HG02588 (cell line): ENCODE data around the gene NOMO2.
"Not testable (repeated sequence)": the region's sequence is repeated elsewhere in the genome, so short reads cannot be mapped to it uniquely, and the experiment has no call there.

Experiments
- ATAC-seq: cut with Tn5 transposase; IDR thresholded peaks from one replicate; pipeline ENCODE4 v1.9.1; 2021; ENCODE audit warnings: mild to moderate bottlenecking, moderate library complexity; ENCODE audit not compliant: unreplicated experiment

Gene NOMO2

DNA sequence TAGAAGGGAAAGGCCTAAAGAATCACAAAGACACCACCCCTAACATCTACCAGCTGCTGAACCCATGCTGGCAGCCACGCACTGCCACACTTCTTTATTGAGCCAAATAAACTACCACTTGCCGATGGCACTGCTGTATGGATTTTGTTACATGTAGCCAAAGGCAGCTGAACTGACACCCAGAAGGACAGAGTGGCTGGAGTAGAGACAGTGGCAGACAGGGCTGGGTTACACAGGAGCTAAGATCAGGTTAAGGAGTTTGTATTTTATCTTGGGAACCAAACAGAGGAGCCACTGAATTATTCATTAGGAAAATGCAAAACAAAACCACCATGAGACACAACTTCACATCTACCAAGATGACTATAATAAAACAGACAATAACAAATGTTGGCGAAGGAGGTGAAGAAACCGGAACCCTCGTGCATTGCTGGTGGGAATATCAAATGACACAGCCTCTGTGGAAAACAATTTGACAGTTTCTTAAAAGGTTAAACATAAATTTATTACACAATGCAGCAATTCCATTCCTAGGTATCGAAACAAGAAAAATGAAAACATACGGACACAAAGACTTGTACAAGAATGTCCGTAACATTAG is 35.9 kb downstream of the NOMO2 start:
- not testable (repeated sequence) for ATAC-seq

DNA sequence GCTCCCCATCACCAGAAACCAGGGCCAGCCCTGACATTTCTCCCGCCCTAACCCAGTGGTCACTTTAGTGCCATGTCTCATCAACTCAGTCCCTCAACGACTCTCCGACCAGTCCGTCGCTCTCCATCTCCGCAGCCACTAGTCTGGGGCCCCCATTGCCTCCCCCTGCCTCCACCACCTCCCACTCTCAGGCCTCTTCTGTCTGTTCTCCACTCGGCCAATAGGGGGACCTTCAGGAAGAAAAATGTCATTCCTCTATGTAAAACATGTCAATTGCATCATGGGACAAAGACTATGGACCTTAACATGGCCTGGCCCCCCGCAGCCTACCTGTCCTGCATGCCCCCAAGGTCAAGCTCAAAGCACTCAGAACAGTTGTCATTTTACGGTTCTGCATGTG is 39.3 kb downstream of the NOMO2 start:
- not testable (repeated sequence) for ATAC-seq

DNA sequence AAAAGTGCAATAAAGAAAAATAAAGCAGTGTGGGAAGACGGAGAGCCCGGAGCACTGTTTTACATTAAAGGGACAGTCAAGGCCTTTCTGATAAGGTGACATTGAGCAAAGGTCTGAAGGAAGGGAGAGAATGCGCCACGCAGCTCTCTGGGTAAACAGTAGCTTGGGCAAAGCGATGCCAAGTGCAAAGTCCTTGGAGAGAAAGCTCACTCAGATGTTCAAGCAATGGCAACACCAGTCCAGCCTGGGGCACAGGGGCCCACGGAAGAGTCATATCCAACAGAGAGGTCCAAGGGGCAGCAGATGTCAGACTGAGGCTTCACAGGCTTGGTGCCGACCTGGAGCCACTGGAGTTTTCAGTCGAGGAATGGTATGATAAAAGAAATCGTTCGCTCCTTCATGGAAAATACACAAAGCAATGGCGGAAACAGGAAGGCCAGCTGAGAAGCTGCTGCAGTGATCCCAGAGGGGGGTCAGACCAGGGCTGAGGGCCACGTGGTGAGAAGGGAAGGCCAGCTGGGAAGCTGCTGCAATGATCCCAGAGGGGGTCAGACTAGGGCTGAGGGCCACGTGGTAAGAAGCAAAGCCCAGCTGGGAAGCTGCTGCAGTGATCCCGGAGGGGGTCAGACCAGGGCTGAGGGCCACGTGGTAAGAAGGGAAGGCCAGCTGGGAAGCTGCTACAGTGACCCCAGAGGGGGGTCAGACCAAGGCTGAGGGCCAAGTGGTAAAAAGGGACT is 40.3 kb downstream of the NOMO2 start:
- not testable (repeated sequence) for ATAC-seq

DNA sequence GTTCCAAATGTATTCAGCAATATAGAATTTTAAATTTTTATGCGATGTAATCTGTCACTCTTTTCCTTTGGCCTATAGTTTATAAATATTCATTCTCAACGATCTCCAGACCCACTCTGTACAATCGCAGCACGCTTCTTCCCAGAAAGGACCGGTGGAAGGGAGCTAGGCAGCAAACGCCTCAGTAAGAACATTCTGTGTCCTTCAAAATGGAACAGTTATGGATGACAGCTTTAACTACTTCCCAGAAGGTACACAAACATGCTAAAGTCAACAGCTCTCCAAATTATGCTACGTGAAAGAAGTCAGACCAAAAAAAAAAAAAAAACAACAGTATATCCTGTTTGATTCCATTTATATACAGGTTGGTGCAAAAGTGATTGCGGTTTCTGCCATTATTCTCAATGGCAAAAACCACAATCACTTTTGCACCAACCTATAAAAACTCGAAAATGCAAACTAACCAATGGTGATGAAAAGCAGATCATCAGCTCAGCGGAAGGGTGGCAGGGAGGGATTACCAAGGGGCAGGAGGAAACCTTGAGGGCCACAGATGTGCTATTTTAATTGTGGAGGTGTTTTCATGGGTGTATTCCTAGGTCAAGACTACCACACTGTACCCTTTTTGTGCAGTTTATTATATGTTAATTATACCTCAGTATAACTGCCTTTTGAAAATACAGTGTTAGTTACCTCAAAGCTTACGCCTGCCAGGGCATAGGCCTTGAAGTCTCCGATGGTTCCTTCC is 43.2 kb downstream of the NOMO2 start:
- ATAC-seq = not testable (repeated sequence)

DNA sequence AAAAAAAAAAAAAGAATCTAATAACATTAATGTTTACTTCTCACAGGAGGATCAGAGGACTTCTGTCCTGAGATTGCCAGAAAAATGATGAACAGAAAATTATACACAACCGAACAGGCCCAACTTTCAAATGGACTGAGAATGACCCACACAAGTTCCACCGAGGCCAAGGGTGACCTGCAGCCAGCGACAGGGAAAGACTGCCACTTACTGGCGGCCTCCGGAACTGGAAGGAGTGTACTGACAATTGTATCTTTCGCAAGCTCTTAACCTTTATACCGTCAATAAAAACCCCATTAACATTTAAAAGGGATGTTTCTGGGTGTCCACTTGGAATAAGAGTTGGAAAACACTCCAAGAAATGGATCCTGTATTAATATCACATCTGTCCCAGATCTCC is 63.5 kb downstream of the NOMO2 start:
- ATAC-seq = not testable (repeated sequence)

DNA sequence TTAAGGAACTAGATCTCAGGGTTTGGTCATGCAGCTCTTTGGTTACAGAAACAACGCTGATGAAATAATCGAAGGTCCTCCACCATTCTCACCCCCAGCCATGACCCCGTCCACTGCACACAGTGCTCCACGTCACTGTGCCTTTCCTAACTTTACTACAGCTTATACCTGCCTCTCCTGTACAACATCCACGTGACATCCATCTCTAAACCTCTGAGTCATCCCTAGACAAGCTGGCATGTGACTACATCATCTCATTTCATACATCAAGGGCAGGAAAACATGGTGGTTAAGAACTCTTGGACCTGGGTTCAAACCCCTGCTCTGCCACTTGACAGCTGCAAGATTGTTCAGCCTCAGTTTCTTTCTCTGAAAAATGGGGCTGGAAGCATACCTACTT is 64.9 kb downstream of the NOMO2 start:
- ATAC-seq = not testable (repeated sequence)

DNA sequence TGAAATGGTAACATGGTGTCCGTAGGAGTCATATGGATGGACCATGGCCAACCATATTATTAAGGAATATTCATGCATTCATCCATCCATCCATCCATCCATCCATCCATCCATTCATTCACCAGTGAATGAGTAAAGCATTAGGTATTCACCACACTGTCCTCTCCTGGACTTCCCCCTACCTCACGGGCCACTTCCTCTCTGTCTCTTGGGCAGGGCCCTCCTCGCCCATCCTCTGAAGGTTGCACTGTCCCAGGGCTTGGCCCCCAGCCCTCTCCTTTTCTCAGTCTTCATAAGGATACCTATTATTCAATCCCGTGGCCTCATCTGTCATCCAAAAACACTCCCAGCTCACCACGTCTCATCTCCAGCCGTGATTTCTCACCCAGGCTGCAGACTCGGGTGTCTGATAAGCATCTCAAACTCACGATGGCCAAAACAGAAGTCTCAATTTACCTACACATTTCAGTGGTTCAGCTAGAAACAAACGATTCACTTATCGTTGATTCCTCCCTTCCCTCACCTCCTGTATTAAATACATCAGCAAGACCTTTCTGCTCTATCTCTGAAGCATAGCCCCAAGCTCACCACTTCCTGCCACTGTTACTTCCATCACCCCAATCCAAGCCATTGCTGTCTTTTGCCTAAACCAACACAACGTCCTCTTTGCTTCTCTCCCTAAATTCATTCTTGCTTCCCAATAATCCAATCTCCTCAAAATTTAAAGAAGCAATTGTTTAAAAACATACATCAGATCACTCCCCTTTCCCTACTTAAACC is 69.6 kb downstream of the NOMO2 start:
- not testable (repeated sequence) for ATAC-seq

DNA sequence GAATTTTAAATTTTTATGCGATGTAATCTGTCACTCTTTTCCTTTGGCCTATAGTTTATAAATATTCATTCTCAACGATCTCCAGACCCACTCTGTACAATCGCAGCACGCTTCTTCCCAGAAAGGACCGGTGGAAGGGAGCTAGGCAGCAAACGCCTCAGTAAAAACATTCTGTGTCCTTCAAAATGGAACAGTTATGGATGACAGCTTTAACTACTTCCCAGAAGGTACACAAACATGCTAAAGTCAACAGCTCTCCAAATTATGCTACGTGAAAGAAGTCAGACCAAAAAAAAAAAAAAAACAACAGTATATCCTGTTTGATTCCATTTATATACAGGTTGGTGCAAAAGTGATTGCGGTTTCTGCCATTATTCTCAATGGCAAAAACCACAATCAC is 125.9 kb downstream of the NOMO2 start:
- not testable (repeated sequence) for ATAC-seq

DNA sequence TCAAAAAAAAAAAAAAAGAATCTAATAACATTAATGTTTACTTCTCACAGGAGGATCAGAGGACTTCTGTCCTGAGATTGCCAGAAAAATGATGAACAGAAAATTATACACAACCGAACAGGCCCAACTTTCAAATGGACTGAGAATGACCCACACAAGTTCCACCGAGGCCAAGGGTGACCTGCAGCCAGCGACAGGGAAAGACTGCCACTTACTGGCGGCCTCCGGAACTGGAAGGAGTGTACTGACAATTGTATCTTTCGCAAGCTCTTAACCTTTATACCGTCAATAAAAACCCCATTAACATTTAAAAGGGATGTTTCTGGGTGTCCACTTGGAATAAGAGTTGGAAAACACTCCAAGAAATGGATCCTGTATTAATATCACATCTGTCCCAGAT is 146.1 kb downstream of the NOMO2 start:
- not testable (repeated sequence) for ATAC-seq

DNA sequence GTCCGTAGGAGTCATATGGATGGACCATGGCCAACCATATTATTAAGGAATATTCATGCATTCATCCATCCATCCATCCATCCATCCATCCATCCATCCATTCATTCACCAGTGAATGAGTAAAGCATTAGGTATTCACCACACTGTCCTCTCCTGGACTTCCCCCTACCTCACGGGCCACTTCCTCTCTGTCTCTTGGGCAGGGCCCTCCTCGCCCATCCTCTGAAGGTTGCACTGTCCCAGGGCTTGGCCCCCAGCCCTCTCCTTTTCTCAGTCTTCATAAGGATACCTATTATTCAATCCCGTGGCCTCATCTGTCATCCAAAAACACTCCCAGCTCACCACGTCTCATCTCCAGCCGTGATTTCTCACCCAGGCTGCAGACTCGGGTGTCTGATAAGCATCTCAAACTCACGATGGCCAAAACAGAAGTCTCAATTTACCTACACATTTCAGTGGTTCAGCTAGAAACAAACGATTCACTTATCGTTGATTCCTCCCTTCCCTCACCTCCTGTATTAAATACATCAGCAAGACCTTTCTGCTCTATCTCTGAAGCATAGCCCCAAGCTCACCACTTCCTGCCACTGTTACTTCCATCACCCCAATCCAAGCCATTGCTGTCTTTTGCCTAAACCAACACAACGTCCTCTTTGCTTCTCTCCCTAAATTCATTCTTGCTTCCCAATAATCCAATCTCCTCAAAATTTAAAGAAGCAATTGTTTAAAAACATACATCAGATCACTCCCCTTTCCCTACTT is 152.2 kb downstream of the NOMO2 start:
- ATAC-seq = not testable (repeated sequence)

DNA sequence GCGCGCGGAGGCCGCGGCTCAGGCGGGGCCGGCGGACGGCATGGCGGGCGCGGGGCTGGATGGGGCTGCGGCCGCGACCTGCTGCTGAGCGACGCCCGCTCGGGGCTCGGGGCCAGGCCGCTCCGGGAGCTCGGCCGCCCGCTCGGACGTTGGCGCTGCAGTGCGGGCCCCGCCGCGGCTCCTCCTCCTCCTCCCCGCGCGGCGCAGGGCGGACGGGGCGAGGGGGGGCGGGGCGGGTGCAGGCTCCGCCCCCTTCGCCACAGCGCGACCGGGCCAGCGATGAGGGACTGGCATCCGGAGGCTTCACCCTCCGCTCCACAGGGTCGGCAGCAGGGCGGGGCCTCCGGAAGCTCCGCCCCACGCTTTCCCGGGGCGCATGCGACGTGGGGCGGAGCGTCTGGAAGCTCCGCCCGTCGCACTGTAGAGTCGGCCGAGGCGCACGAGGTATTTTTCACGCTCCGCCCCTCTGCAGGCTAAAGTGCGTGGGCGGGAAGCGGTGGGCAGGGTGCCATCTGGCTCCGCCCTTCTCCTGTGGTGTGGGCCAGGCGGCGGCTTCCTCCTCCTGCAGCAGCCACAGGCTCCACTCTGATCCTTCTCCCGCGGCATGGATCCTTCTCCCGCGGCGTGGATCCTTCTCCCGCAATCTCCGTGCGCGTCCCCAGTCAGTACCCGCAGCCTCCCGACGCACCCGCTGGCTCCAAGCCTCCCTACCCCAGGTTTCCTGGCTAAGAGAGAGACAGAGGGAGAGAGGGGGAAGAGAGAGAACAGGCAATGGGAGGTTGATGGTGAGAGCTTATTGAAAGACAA is 159.8 kb downstream of the NOMO2 start:
- not testable (repeated sequence) for ATAC-seq

DNA sequence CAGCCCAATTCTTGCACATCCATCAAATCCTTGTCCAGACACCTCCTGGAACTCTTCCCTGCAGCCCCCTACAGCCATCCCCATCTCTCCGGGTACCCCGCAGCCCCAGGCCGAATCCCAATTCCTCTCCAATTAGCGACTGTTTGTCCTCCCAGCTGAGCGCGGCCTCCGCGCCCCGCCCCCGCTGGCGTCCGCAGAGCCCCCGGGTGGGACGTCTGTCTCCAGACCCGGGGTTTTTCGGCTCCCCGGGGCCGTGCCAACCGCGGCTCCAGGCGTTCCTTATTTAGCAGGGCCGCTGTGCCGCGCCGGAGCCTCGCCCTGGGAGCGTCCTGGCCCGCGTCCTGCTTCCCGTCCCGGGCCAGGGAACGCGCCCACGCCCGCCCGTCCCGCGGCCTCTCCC is 160.7 kb downstream of the NOMO2 start:
- not testable (repeated sequence) for ATAC-seq

DNA sequence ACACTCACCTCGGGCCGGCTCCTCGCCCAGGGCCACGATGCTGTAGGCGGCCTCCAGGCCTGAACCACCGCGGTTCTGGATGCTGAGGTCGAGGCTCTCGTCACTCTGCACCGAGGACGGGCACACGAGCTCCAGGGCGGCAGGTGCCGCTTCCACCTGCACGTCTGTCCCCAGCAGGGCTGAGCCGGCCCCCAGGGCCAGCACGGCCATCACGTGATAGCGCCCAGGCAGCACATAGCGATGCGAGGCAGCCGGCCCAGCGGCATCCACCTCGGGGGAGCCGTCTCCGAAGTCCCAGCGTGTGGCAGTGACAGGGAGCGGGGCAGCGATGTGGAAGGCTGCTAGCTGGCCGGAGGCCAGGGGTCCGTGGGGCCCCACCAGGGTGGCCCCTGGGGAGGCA is 167.5 kb downstream of the NOMO2 start:
- not testable (repeated sequence) for ATAC-seq

DNA sequence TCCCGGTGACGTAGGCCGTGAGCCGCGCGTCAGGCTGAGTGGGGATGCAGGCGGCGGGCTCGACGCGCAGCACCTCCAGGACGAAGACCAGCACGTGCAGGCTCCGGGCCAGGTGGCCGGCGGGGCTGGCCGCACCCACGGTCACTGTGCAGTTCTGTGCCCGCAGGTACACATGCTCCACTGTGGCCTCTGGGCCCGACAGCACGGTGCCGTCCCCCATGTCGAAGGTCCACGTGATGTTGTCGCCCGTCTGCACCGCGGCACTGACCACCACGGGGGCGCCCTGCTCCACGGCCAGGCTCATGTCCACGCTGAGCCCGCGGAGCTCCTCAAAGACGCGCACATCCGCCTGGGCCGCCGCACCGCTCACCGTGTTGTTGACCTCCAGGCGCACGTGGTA is 174.1 kb downstream of the NOMO2 start:
- not testable (repeated sequence) for ATAC-seq

DNA sequence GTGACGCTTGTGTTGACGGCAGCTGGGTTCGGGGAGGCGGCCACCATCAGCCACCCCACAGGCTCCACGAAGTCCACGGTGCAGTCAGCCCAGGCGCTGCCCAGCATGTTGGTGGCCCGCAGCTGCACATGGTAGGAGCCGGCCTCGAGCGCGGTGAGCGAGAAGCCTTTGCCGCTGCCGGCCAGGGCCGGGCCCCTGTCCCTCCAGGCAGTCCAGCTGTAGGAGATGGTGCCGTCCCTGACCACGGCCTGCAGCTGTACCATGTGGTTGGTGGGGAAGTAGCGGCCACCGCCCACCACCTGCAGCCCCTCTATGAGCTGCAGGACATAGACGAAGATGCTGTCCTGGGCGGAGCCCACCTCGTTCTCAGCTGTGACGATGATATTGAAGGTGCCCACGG is 175.4 kb downstream of the NOMO2 start:
- not testable (repeated sequence) for ATAC-seq

DNA sequence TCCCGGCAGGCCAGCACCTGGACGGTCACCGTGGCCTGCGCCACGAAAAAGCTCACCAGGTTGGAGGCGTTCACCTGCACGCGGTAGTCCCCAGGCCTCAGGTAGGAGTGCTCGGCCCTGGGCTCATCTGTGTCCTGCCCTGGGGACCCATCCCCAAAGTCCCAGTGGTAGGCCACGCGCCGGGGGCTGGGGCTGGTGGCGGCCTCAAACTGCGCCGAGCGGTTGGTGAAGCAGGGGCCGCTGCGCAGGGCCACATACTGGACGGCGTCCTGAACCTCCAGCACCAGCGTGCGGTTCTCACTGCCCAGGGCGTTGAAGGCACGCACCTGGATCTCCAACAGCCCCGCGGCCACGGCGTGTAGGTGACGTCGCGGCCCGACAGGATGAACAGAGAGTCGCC is 176.6 kb downstream of the NOMO2 start:
- ATAC-seq = not testable (repeated sequence)

DNA sequence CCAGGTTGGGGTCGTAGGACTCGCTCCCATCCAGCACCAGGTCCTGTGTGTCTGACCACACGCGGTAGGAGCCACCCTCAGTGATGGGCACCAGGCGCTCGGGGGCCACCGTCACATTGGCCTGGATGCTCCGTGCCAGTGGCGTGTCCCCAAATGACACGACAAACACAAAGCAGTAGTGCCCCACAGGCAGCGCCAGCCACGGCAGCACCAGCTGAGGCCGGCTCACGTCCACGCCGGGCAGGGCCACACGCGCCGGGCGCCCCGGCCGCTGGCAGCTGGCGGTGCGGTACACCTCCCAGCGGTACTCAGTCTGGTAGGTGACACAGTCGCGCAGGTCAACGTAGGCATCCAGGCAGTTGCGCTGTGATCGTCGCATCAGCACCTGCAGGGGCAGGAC is 177.0 kb downstream of the NOMO2 start:
- not testable (repeated sequence) for ATAC-seq

DNA sequence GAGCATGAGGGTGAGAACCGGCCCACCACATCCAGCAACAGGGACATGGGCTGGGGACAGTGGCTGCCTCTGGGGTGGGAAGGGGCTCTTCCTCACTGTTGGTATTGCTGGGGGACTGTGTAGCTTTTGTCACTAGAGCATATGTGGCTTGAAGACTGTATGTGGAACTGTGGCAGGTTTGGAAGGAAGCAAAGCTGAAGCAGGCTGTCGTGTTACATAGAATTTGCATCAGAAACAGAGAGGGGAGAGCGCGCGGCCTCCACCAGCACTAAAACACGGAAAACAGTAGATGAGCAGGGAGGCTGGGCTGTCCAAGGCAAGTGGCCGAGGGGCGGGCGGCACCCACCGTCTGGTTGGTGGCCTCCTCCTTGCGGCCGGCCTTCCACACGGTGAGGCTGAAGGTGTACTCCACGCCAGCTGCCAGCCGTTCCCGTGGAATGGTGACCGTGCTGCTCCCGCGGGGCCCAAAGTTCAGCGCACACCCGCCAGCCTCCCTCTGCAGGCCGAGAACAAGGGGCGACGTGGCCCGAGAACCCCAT is 177.7 kb downstream of the NOMO2 start:
- not testable (repeated sequence) for ATAC-seq

DNA sequence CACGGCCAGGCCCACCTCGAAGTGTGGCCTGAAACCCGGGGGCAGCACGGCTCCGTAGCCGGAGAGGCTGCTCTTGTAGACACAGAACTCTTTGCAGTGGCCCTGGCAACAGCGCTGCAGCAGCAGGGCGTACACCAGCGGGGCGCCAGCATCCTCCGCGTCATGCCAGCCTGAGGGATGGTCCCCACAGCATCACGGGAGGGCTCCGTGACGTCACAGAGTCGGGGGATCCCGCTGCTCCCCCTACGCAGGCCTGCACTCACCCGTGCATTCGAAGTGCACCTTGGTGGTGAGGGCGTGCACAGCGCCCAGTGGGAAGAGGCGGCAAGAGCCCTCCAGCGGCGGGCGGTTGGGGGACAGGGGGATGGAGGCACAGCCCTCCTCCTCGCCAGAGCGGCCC is 179.2 kb downstream of the NOMO2 start:
- ATAC-seq = not testable (repeated sequence)
